Endothelial cell of umbilical vein (primary cell): Measurements from ENCODE around the gene SLC23A3. TPM values are rescaled to one million over a fixed set of nuclear protein-coding genes. Genes with fewer than 3 reads are reported as not detected.

Experiments used
- BruUV-seq: library from RNA; stranded (reverse); fragments of 400-500 nt; replicated peaks from 2 replicates; lab custom pipeline; 2021; lab: Mats Ljungman, UMichigan
- CTCF ChIA-PET: fragments of 300-600, 350-600 bp; sonication (Branson Sonifier 250); formaldehyde crosslinking; loops from one replicate; lab custom pipeline; 2021; ENCODE audit warnings: antibody characterized with exemption, inconsistent platforms; lab: Charles Lee
- POLR2A ChIA-PET: fragments of 300-600, 350-600 bp; sonication (Branson Sonifier 250); formaldehyde crosslinking; loops from one replicate; lab custom pipeline; 2021; ENCODE audit warnings: antibody characterized with exemption, inconsistent platforms; lab: Charles Lee
- DNase-seq: peaks from one replicate; pipeline ENCODE4 v3.0.0-alpha.2; 2011; ENCODE audit warnings: low read depth, low spot score
- FAIRE-seq: peaks from 2 replicates; lab custom pipeline; 2011; peaks lifted over from hg19 to GRCh38; lab: Jason Lieb, UNC
- H2AFZ ChIP-seq: 2 replicates; pipeline ENCODE4 v1.6.0; 2012; ENCODE audit warnings: low read depth, low read length, control low read depth, inconsistent platforms
- H3K27ac ChIP-seq: 2 replicates; pipeline ENCODE4 v1.5.1; 2011; ENCODE audit warnings: low read depth, mild to moderate bottlenecking, control low read depth, low read length, moderate library complexity; ENCODE audit not compliant: insufficient read depth
- H3K27me3 ChIP-seq, 2 experiments: 2 replicates each; pipeline versions ENCODE4 v1.6.0 to v1.6.1; 2011; ENCODE audit warnings: low read length in 2 of 2, mixed read lengths in 1 of 2; ENCODE audit not compliant: control insufficient read depth in 2 of 2, insufficient read depth in 2 of 2
- H3K36me3 ChIP-seq, 2 experiments: 2 replicates in 1 of 2; 3 replicates in 1 of 2; pipeline ENCODE4 v1.5.1; 2011; ENCODE audit warnings: low read length in 2 of 2, mild to moderate bottlenecking in 1 of 2, moderate library complexity in 1 of 2; ENCODE audit not compliant: control insufficient read depth in 2 of 2, insufficient read depth in 2 of 2; ENCODE audit errors: extremely low read depth in 1 of 2
- H3K4me1 ChIP-seq: 3 replicates; pipeline ENCODE4 v1.5.1; 2011; ENCODE audit warnings: mild to moderate bottlenecking, low read length; ENCODE audit not compliant: control insufficient read depth, insufficient read depth; ENCODE audit errors: extremely low read depth
- H3K4me2 ChIP-seq: 2 replicates; pipeline ENCODE4 v1.6.1; 2011; ENCODE audit warnings: low read length, control low read depth, mixed read lengths; ENCODE audit not compliant: insufficient read depth
- H3K4me3 ChIP-seq, 3 experiments: fragments of 200-600 bp in 1 of 3; sonication (generic), shearing (Covaris generic) in 1 of 3; replicated peaks in 1 of 3; 2 replicates each; pipeline ENCODE4 v1.5.1; 2011 to 2016; ENCODE audit warnings: control low read depth in 3 of 3, low read length in 3 of 3, mild to moderate bottlenecking in 2 of 3, inconsistent platforms in 1 of 3, low read depth in 1 of 3, moderate library complexity in 1 of 3; ENCODE audit not compliant: insufficient read depth in 1 of 3
- H3K79me2 ChIP-seq: 2 replicates; pipeline ENCODE4 v1.6.0; 2012; ENCODE audit warnings: low read length, inconsistent platforms; ENCODE audit not compliant: control insufficient read depth, insufficient read depth
- H3K9ac ChIP-seq: replicated peaks from 2 replicates; pipeline ENCODE3; 2011; ENCODE audit warnings: low read length, control low read depth; ENCODE audit not compliant: insufficient read depth; ENCODE audit errors: extremely low read depth
- H3K9me1 ChIP-seq: replicated peaks from 3 replicates; pipeline ENCODE4 v1.6.0; 2011; ENCODE audit warnings: mild to moderate bottlenecking, low read length; ENCODE audit not compliant: control insufficient read depth, insufficient read depth; ENCODE audit errors: extremely low read depth
- H3K9me3 ChIP-seq: replicated peaks from 2 replicates; pipeline ENCODE4 v1.5.1; 2012; ENCODE audit warnings: low read length, inconsistent platforms; ENCODE audit not compliant: control insufficient read depth, insufficient read depth
- H4K20me1 ChIP-seq: replicated peaks from 2 replicates; pipeline ENCODE3; 2011; ENCODE audit warnings: mild to moderate bottlenecking, low read length; ENCODE audit not compliant: control insufficient read depth, insufficient read depth; ENCODE audit errors: extremely low read depth
- EZH2 ChIP-seq: IDR thresholded peaks from 2 replicates; pipeline ENCODE4 v1.6.1; 2012; ENCODE audit warnings: borderline replicate concordance, low read depth, mild to moderate bottlenecking, moderate library complexity, low read length, inconsistent platforms; ENCODE audit not compliant: severe bottlenecking
- FOS ChIP-seq: IDR thresholded peaks from 2 replicates; pipeline ENCODE4 v1.6.1; 2011; ENCODE audit warnings: mild to moderate bottlenecking, low read length, moderate library complexity, borderline replicate concordance; ENCODE audit not compliant: insufficient read depth
- GATA2 ChIP-seq: IDR thresholded peaks from 2 replicates; pipeline ENCODE4 v1.7.0; 2011; ENCODE audit warnings: low read depth, mild to moderate bottlenecking, moderate library complexity, mixed read lengths, low read length; ENCODE audit not compliant: insufficient read length, insufficient read depth
- JUN ChIP-seq: IDR thresholded peaks from 2 replicates; pipeline ENCODE4 v1.6.1; 2011; ENCODE audit warnings: borderline replicate concordance, low read depth; ENCODE audit not compliant: insufficient read length, insufficient read depth
- MYC ChIP-seq: IDR thresholded peaks from one replicate; pipeline ENCODE4 v1.6.1; 2011; ENCODE audit warnings: mild to moderate bottlenecking, low read depth, low read length
- POLR2A ChIP-seq: IDR thresholded peaks from 2 replicates; pipeline ENCODE4 v1.6.1; 2012; ENCODE audit warnings: low read depth, mild to moderate bottlenecking, control low read depth, low read length
- POLR2AphosphoS5 ChIP-seq: IDR thresholded peaks from 2 replicates; pipeline ENCODE4 v1.6.1; 2012; ENCODE audit warnings: low read depth, mild to moderate bottlenecking, control low read depth, low read length, moderate library complexity; ENCODE audit not compliant: insufficient read depth
- dilution Hi-C: fragments of 300-500 bp; cut with MboI; formaldehyde crosslinking; loops from one replicate; pipeline ENCODE4 v1.15.0; 2019; ENCODE audit warnings: low sequenced_read_pairs; ENCODE audit not compliant: extremely low pct_ligation_motif_present
- intact Hi-C: fragments of 100-400 bp; cut with micrococcal nuclease; formaldehyde crosslinking; loops from one replicate; pipeline ENCODE4 v1.10.0; 2022
- polyA plus RNA-seq, 4 experiments: library from polyadenylated mRNA; depleted of rRNA in 3 of 4; stranded (reverse) in 3 of 4; unstranded in 1 of 4; fragments of >200 nt; gene quantifications; 2 replicates each; pipeline versions ENCODE4 v1.2.1 to v1.2.3, GENCODE V29; 2011 to 2012; ENCODE audit warnings: missing spikeins in 1 of 4
- total RNA-seq: library from RNA; stranded (reverse); gene quantifications from 2 replicates; pipeline ENCODE4 v1.2.3, GENCODE V29; 2021
- TF ChIP-seq, protein P1 (sequence below): IDR thresholded peaks from 2 replicates; pipeline ENCODE4 v1.6.1; 2011; ENCODE audit not compliant: insufficient read depth, insufficient read length
- TF ChIP-seq, protein P2 (sequence below), 2 donors: IDR thresholded peaks; 1 replicate in 1 of 2; 2 replicates in 1 of 2; pipeline ENCODE4 v1.5.1; 2011; ENCODE audit warnings: low read length in 2 of 2, mild to moderate bottlenecking in 2 of 2, moderate library complexity in 2 of 2, control low read depth in 1 of 2, inconsistent platforms in 1 of 2, low read depth in 1 of 2; ENCODE audit not compliant: insufficient read depth in 1 of 2; ENCODE audit errors: extremely low read depth in 1 of 2

SLC23A3 gene
- total and polyA plus RNA-seq, 2 donors (not counting 3 experiments of a cell fraction or from before 2014, with no cell fraction given), result 2.7 to 7.1 TPM

DNA sequence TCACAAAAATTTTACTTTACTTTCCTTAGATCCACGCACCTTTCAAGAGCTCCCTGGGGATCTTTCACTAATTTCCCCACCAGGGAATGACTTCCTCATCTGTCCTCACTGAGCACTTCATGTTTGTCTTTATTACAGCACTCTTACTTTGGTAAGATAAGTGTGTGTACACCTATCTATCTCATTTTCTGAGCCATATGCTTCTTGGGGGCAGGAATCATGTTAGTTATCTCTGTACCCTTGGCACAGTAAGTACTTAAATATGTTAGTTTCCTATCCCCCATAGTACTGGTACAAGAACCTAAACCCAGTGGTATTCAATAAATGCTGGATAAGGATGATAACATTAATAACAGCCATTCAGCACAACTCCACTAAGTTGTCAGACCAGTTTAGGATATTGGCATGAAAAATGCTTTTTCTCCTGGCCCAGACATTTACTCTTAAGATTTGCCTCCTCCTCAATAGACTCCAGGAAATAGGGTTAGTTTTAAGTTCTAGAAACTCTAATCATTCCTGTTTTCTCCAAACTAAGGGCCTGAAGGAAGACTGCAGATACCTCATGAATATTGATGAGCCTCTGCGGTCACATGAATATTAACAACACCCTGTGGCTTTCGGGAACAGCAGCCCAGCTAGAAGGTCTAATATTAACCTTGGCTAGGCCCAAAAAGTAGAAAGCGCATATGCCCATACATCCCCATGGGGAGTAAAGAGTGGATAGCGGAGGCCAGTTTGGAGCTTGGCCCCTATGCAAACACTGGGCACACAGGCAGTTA is 47.4 kb downstream of the SLC23A3 start:
- no TSS peak for BruUV-seq
- POLR2A ChIA-PET, result no interaction called here
- dilution Hi-C loops, result no loop called here

More for the DNA sequence above, 47.4 kb downstream of the SLC23A3 start:
- FAIRE-seq, result no peak
- H3K4me1 ChIP-seq, result no peaks in the 10 kb centered on the region
- no peaks in the 10 kb centered on the region for H3K9me1 ChIP-seq
- no peak for TF ChIP-seq GATA2
- TF ChIP-seq EZH2, result no peak
- no peak for TF ChIP-seq JUN
- TF ChIP-seq POLR2A, result no peak
- TF ChIP-seq MYC, result no peak
- no peak for TF ChIP-seq POLR2AphosphoS5
- TF ChIP-seq, protein P1, sequence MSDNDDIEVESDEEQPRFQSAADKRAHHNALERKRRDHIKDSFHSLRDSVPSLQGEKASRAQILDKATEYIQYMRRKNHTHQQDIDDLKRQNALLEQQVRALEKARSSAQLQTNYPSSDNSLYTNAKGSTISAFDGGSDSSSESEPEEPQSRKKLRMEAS, result no peak
- TF ChIP-seq, protein P2, sequence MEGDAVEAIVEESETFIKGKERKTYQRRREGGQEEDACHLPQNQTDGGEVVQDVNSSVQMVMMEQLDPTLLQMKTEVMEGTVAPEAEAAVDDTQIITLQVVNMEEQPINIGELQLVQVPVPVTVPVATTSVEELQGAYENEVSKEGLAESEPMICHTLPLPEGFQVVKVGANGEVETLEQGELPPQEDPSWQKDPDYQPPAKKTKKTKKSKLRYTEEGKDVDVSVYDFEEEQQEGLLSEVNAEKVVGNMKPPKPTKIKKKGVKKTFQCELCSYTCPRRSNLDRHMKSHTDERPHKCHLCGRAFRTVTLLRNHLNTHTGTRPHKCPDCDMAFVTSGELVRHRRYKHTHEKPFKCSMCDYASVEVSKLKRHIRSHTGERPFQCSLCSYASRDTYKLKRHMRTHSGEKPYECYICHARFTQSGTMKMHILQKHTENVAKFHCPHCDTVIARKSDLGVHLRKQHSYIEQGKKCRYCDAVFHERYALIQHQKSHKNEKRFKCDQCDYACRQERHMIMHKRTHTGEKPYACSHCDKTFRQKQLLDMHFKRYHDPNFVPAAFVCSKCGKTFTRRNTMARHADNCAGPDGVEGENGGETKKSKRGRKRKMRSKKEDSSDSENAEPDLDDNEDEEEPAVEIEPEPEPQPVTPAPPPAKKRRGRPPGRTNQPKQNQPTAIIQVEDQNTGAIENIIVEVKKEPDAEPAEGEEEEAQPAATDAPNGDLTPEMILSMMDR (IDR thresholded peaks at IDR 0.05; ENCODE audit: extremely low read depth in 1 of 2, insufficient read depth in 1 of 2, low read depth in 1 of 2, low read length in 2 of 2), result no peak
- TF ChIP-seq FOS, result no peak
- H4K20me1 ChIP-seq, result no peaks in the 10 kb centered on the region
- CTCF ChIA-PET, result interaction anchor here (0.6 to 9.5 kb wide), 11 partner anchors 10 to 246 kb away, joined by 3 to 178 read pairs (median 24); partner anchors contain the start of gene IHH
- no peaks in the 10 kb centered on the region for H3K9me3 ChIP-seq
- H3K27ac ChIP-seq, result no peak overlapping the region
- DNase-seq, result no peak
- no peaks in the 10 kb centered on the region for H3K36me3 ChIP-seq
- no peak overlapping the region for H3K4me3 ChIP-seq
- H3K27me3 ChIP-seq, result no peaks in the 10 kb centered on the region
- intact Hi-C loops, result no loop called here
- no peak overlapping the region for H3K9ac ChIP-seq
- no peak overlapping the region for H3K4me2 ChIP-seq
- no peak overlapping the region for H2AFZ ChIP-seq
- no peaks in the 10 kb centered on the region for H3K79me2 ChIP-seq
